C4-2B (cell line): Measurements from ENCODE around the gene PCSK5.

ENCODE experiments used
- H3K27ac ChIP-seq: fragments of 450-650 bp; 2 replicates; pipeline ENCODE4 v1.5.1; 2017
- ZFX ChIP-seq: fragments of 450-650 bp; IDR thresholded peaks from 2 replicates; pipeline ENCODE4 v1.6.1; 2017
- TF ChIP-seq, protein P1 (sequence below): fragments of 450-650 bp; conservative IDR thresholded peaks from 2 replicates; pipeline ENCODE4 v1.5.1; 2017; ENCODE audit warnings: mild to moderate bottlenecking

PCSK5 gene

DNA sequence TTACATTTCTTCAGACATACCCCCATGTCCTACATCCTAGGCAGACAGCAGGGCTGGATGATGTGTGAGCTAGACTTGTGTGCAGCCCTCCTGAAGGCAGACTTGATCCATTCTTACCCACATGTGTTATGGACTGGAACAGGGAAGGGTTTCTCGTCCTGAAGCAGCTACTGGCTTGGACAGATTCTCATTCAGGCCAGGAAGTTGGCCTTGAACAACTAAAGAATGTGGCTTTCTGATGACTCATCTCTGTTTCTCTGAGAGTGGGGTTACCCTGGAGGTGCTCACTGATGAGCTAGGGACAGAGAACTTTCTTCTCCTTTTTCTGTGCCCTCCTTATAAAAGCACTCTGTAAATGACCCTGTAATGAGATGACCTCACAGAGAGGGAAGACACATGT, 246.5 kb downstream of the PCSK5 start:
- TF ChIP-seq, protein P1, sequence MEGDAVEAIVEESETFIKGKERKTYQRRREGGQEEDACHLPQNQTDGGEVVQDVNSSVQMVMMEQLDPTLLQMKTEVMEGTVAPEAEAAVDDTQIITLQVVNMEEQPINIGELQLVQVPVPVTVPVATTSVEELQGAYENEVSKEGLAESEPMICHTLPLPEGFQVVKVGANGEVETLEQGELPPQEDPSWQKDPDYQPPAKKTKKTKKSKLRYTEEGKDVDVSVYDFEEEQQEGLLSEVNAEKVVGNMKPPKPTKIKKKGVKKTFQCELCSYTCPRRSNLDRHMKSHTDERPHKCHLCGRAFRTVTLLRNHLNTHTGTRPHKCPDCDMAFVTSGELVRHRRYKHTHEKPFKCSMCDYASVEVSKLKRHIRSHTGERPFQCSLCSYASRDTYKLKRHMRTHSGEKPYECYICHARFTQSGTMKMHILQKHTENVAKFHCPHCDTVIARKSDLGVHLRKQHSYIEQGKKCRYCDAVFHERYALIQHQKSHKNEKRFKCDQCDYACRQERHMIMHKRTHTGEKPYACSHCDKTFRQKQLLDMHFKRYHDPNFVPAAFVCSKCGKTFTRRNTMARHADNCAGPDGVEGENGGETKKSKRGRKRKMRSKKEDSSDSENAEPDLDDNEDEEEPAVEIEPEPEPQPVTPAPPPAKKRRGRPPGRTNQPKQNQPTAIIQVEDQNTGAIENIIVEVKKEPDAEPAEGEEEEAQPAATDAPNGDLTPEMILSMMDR: no peak
- TF ChIP-seq ZFX: no peak
- no peak overlapping the region for H3K27ac ChIP-seq

DNA sequence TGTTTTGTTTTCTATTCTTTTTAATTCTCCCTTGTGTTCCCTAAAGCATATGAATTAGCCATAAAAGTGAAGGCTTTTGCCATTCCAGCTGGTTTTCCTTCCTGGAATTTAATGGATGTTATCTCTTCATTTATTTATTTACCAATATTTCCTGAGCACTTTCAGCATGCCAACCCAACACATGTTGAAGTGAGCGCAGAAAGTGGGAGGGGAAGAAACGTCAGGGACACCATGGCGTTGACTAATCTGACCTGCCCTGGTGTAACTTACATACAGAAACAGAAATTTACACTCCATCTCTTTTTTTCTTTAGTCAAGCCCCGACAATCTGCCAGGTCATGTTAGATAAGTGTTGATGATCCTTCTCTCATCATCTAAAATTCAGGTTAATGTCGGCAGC, 247.5 kb downstream of the PCSK5 start:
- no peak for TF ChIP-seq ZFX
- TF ChIP-seq, protein P1: no peak
- no peak overlapping the region for H3K27ac ChIP-seq

DNA sequence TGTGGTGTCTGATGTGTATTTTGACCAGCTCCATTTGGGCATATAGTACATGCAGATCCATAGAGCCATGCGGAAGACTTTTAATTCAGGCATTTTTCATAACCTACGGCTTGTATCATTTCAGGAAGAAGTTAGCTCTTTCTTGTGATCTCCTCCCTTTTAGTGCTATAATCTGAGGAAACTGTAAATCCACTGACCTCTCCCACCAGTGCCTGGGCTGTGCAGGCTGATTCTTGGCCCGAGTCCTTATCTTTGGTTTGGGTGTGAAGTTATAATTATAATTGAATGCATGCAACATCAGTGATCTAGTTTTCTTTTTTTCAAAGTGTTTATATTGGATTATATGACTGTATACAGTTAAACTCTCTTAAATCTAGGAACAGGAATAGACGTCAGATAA, 247.9 kb downstream of the PCSK5 start:
- TF ChIP-seq ZFX: no peak
- TF ChIP-seq, protein P1: no peak
- no peak overlapping the region for H3K27ac ChIP-seq

DNA sequence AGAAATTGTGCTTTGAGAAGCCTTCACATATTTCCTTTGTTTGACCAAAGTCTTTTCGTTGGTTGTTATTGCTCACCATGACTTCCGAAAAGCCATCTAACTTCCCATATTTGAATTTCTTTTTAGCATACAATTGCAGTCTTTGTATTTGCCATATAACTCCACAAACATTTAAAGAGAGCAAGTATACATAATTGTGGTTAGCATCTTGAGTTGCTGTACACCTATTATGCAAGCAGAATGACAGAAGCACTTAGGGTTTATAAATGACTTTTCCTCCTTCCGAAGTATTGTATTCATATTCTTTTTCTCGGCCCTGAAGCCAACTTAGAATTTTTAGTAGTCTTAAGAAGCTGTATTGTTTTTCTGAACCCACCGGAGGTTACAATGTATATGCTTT, 253.4 kb downstream of the PCSK5 start:
- H3K27ac ChIP-seq: no peak overlapping the region
- TF ChIP-seq, protein P1: no peak
- no peak for TF ChIP-seq ZFX

DNA sequence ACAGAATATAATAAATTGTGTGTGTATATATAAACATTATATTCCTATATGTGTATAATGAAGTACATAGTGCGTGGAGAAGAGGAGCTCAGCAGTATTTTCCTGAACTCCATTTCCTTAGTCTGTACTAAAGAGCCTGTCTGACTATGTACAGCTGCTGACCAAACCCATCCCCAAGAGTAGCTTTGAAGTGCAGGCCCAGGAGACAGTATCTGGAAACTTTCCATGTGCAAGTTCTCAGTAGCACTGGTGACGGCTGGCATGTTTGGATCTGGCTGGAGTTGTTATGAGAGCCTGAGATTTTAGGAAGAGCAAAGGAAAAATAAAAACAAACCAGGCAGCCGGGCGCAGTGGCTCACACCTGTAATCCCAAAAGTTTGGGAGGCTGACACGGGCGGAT, 259.5 kb downstream of the PCSK5 start:
- no peak for TF ChIP-seq ZFX
- TF ChIP-seq, protein P1: no peak
- H3K27ac ChIP-seq: no peak overlapping the region

DNA sequence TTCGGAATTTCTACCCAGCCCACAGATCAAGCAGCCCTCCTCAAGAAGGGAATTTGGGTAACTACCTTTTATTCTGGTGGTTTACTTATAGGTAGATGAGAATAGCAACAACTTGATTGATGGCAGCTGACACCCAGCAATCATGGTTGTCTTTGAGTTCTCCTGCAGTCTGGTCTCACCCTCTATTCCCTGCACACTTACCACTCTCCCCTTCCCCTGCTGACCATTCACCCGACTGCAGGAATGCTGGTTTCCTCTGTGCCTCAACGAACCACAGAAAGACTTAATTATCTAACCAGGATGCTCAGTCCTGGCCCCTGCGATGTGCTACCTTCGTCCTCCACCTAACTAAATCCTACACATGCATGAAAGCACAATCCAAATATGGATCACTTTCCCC, 260.8 kb downstream of the PCSK5 start:
- TF ChIP-seq, protein P1: no peak
- TF ChIP-seq ZFX: no peak
- no peak overlapping the region for H3K27ac ChIP-seq

DNA sequence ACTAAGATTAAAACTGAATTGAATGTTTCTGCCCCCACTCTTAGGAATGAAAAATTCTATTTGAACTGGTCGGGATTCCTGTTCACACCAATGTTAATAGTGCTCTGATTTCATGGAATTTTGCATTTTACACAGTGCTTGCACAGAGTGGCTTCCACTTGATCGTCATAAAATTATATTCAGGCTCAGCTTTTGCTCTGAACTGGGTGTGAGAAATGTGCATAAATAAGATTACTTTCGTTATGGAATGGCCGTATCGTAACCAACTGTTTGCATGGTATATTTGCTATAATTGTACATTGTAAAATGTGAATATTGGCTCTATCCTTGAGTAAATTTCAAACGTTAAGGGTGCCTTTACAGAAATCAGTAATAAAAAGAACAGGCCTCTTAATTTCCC, 262.9 kb downstream of the PCSK5 start:
- TF ChIP-seq, protein P1: no peak
- no peak for TF ChIP-seq ZFX
- no peak overlapping the region for H3K27ac ChIP-seq
